MCF 10A (cell line): ENCODE data around the gene PSMD9. TPM values are rescaled to one million over a fixed set of nuclear protein-coding genes. Genes with fewer than 3 reads are reported as not detected.

Experiments
- BruUV-seq: library from RNA; stranded (reverse); fragments of 400-500 nt; replicated peaks from 2 replicates; lab custom pipeline; 2021; lab: Mats Ljungman, UMichigan
- CTCF ChIA-PET: fragments of 300-600 bp; sonication (Branson Sonifier 250); formaldehyde crosslinking; extraction: SDS; loops from one replicate; lab custom pipeline; 2021; ENCODE audit warnings: antibody characterized with exemption, inconsistent platforms; lab: Yijun Ruan, JAX
- POLR2A ChIA-PET: fragments of 300-600, 350-650 bp; sonication (Branson Sonifier 250); formaldehyde crosslinking; extraction: SDS; loops from one replicate; lab custom pipeline; 2020; ENCODE audit warnings: antibody characterized with exemption, inconsistent platforms; lab: Yijun Ruan, JAX
- DNase-seq: peaks from one replicate; pipeline ENCODE4 v3.0.0-alpha.2; 2018; ENCODE audit not compliant: unreplicated experiment
- H3K27ac Mint-ChIP-seq: one replicate; pipeline ENCODE4 v1.8.0; 2022; ENCODE audit warnings: mild to moderate bottlenecking, low read depth, mixed read lengths; ENCODE audit not compliant: unreplicated experiment
- H3K27me3 Mint-ChIP-seq: one replicate; pipeline ENCODE4 v1.8.0; 2022; ENCODE audit warnings: mixed read lengths; ENCODE audit not compliant: insufficient read depth, unreplicated experiment
- H3K36me3 Mint-ChIP-seq: one replicate; pipeline ENCODE4 v1.8.0; 2022; ENCODE audit warnings: mild to moderate bottlenecking, moderate library complexity, mixed read lengths; ENCODE audit not compliant: insufficient read depth, unreplicated experiment
- H3K4me1 Mint-ChIP-seq: one replicate; pipeline ENCODE4 v1.8.0; 2022; ENCODE audit warnings: mixed read lengths; ENCODE audit not compliant: insufficient read depth, unreplicated experiment
- H3K4me3 Mint-ChIP-seq: one replicate; pipeline ENCODE4 v1.8.0; 2022; ENCODE audit warnings: mild to moderate bottlenecking, moderate library complexity, mixed read lengths; ENCODE audit not compliant: unreplicated experiment
- H3K9me3 Mint-ChIP-seq: one replicate; pipeline ENCODE4 v1.8.0; 2022; ENCODE audit warnings: mixed read lengths; ENCODE audit not compliant: unreplicated experiment
- intact Hi-C: fragments of 100-400 bp; cut with micrococcal nuclease; formaldehyde crosslinking; loops from 2 replicates; pipeline ENCODE4 v1.14.1; 2022
- total RNA-seq: library from RNA; stranded (reverse); gene quantifications from 2 replicates; pipeline ENCODE4 v1.2.3, GENCODE V29; 2022
- TF ChIP-seq, protein P1 (sequence below): fragments of 200-600 bp; IDR thresholded peaks from one replicate; pipeline ENCODE4 v1.8.0; 2022; ENCODE audit warnings: antibody characterized with exemption, mild to moderate bottlenecking; ENCODE audit not compliant: unreplicated experiment

PSMD9 gene
- total RNA-seq, 1 experiment from 2014 or later = 96.3 TPM

DNA sequence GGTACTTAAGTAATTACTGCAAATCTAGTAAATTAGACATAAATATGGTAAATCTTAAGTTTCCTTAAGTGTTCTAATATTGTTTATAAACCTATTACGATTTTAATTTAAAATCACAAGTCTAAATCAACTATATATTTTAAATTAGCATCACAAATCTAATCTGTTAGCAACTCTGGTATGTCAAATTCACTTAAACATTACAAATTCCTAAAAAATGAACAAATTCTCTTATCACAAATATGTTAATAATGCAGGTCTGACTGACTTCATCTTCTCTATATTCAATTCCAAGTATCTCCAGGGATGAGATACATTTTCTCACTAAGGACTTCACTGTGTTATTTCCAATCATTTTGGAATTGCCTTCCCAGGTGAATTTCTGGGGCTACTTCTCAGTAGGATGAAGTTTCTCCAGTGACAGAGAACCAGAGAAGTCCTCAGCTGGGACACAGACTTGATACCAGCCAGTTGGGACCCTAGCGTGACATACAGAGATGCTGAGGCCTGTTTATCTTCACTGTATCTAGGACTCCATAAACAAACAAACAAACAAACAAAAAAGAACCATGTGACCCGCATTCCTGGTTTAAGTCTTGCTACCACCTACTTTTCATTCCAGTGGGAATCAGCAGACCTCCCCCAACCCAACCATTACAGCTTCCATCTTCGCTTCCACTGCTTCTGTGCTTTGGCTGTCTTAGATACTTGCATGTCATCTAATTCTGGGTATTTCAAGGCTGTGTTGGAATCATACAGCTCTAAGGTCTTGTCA, 51.6 kb downstream of the PSMD9 start:
- H3K27me3 Mint-ChIP-seq = no peaks in the 10 kb centered on the region
- no TSS peak for BruUV-seq
- peaks cover 8% of the 10 kb centered on the region for H3K4me1 Mint-ChIP-seq
- TF ChIP-seq, protein P1, sequence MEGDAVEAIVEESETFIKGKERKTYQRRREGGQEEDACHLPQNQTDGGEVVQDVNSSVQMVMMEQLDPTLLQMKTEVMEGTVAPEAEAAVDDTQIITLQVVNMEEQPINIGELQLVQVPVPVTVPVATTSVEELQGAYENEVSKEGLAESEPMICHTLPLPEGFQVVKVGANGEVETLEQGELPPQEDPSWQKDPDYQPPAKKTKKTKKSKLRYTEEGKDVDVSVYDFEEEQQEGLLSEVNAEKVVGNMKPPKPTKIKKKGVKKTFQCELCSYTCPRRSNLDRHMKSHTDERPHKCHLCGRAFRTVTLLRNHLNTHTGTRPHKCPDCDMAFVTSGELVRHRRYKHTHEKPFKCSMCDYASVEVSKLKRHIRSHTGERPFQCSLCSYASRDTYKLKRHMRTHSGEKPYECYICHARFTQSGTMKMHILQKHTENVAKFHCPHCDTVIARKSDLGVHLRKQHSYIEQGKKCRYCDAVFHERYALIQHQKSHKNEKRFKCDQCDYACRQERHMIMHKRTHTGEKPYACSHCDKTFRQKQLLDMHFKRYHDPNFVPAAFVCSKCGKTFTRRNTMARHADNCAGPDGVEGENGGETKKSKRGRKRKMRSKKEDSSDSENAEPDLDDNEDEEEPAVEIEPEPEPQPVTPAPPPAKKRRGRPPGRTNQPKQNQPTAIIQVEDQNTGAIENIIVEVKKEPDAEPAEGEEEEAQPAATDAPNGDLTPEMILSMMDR = no peak
- POLR2A ChIA-PET = interaction anchor here (1.1 to 1.8 kb wide), 4 partner anchors 16 to 52 kb away, joined by 3 to 11 read pairs (median 3); partner anchors contain the start of gene PSMD9
- intact Hi-C loops = no loop called here
- CTCF ChIA-PET = interaction anchor here (0.7 kb wide), 2 partner anchors 263 to 784 kb away, joined by 3 read pairs; partner anchors contain the start of gene B3GNT4
- H3K4me3 Mint-ChIP-seq = no peak overlapping the region
- no peaks in the 10 kb centered on the region for H3K9me3 Mint-ChIP-seq
- no peak for DNase-seq
- no peak overlapping the region for H3K27ac Mint-ChIP-seq
- peaks cover 46% of the 10 kb centered on the region for H3K36me3 Mint-ChIP-seq

DNA sequence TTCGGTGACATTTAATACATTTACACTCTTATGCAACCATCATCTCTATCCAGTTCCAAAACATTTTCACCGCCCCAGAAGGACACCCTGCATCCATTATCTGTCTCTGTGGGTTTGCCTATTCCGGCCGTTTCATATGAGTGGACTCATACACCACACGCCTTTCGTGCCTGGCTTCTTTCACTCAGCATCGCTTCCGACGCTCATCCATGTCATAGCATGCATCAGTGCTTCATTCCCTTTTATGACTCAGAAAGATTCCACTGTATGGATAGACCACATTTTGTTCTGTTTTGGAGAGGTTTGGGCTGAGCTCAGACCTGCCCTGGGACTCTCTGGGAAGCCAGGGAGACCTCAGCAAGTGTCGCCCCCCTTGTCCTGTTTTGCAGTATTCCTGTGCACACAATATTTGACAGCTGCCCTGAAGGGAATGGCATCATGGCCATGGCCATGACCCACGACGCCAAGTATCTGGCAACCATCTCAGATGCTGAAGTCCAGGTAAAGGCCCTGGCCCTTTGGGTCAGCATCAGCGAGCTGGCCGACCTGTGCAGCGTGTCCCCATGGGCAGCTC, 53.6 kb downstream of the PSMD9 start:
- peaks cover 8% of the 10 kb centered on the region for H3K4me1 Mint-ChIP-seq
- POLR2A ChIA-PET = interaction anchor here (0.6 to 1.1 kb wide), 3 partner anchors 8 to 1710 kb away, joined by 3 to 4 read pairs (median 4); no protein-coding TSS in a partner anchor
- peak overlapping the region; percentile 80 for H3K27ac Mint-ChIP-seq
- H3K4me3 Mint-ChIP-seq = peak overlapping the region; percentile 33
- no peaks in the 10 kb centered on the region for H3K9me3 Mint-ChIP-seq
- BruUV-seq = no TSS peak
- CTCF ChIA-PET = no interaction called here
- peak; percentile 91 for DNase-seq
- peaks cover 36% of the 10 kb centered on the region for H3K36me3 Mint-ChIP-seq
- H3K27me3 Mint-ChIP-seq = no peaks in the 10 kb centered on the region
- intact Hi-C loops = no loop called here
- TF ChIP-seq, protein P1 = no peak

DNA sequence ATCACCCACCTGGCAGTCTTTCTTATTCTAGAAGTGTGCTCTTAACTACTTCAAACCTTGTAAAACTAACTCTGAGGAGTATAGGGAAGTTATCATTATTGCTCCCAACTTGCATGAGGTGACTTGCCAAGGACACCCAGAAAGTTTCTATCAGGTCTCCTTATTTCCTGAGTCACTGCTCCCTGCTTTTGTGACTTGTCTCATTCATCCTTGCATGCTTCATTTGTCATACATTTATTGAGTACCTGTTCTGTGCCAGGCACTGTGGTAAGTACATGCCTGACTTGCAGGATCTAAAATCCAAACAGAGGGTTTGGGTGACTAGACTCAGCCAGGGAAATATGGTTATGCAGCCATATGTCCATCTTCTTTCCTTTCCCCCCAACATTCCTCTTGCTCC, 55.3 kb downstream of the PSMD9 start:
- no peaks in the 10 kb centered on the region for H3K9me3 Mint-ChIP-seq
- TF ChIP-seq, protein P1 = no peak
- intact Hi-C loops = no loop called here
- peaks cover 26% of the 10 kb centered on the region for H3K36me3 Mint-ChIP-seq
- no peak overlapping the region for H3K4me3 Mint-ChIP-seq
- H3K27me3 Mint-ChIP-seq = no peaks in the 10 kb centered on the region
- ChIA-PET CTCF (interaction anchor here (0.6 kb wide), 1 partner anchor 143 kb away, joined by 4 read pairs; no protein-coding TSS in a partner anchor), POLR2A (no interaction called here)
- TSS peak; percentile 17 for BruUV-seq
- DNase-seq = no peak
- H3K27ac Mint-ChIP-seq = peak overlapping the region; percentile 29
- H3K4me1 Mint-ChIP-seq = peaks cover 8% of the 10 kb centered on the region
